Stimulated activated CD4-positive, alpha-beta T cell treated with anti-CD3 and anti-CD28 coated beads, Interleukin-12 subunit alpha, Interleukin-12 subunit beta, amount 100 ng/mL, for 48 hours (primary cell): ENCODE results near the gene KCNK5.

Source experiments
- DNase-seq, 3 donors: peaks; one replicate each; pipeline ENCODE4 v3.0.0-alpha.2; 2020; ENCODE audit warnings: low read depth in 2 of 3, low spot score in 1 of 3

Gene KCNK5

GRCh38 chr6:39143238-39143930 lies 85.9 kb downstream of the KCNK5 start:
- peak in 1 of 3 donors; percentile 7 for DNase-seq

GRCh38 chr6:39140556-39141167 lies 88.6 kb downstream of the KCNK5 start:
- no peak for DNase-seq
